K562 (cell line): Measurements from ENCODE around the gene CCDC159. TPM values are rescaled to one million over a fixed set of nuclear protein-coding genes. Genes with fewer than 3 reads are reported as not detected.
A peak's percentile ranks its signal among the peaks of the same experiment; 100 is the strongest.

ENCODE experiments used
- MBD2 ChIP-seq: sonication (generic); IDR thresholded peaks from 2 replicates; pipeline ENCODE4 v1.6.1; 2016; ENCODE audit warnings: low read depth, borderline replicate concordance
- polyA plus RNA-seq, 8 experiments: library from polyadenylated mRNA; depleted of rRNA in 4 of 8; stranded (reverse) in 5 of 8; unstranded in 3 of 8; fragments of >200 nt; fragmentation: Nextera tagmentation in 2 of 8; fragmentation: Illumina TruSeq in 1 of 8; extraction: Ambion mirVana in 2 of 8; extraction: Trizol in 1 of 8; gene quantifications; 2 replicates each; pipeline versions ENCODE4 v1.2.1 to v1.2.3, GENCODE V29; 2011 to 2014; ENCODE audit warnings: inconsistent platforms in 1 of 8, missing spikeins in 1 of 8
- total RNA-seq, 7 experiments: library from RNA; depleted of rRNA in 6 of 7; stranded (reverse); fragments of >200 nt in 6 of 7; fragmentation: Illumina TruSeq in 2 of 7; extraction: Trizol in 2 of 7; gene quantifications; 2 replicates each; pipeline versions ENCODE4 v1.2.1 to v1.2.3, GENCODE V29; 2011 to 2021; ENCODE audit warnings: low replicate concordance in 1 of 7
- TF ChIP-seq, protein P1 (sequence below): fragments of 200-600 bp; sonication (generic); IDR thresholded peaks from one replicate; pipeline ENCODE4 v1.6.1; 2012; ENCODE audit warnings: mild to moderate bottlenecking, low read depth, low read length, inconsistent platforms

The CCDC159 gene
- total and polyA plus RNA-seq, 9 of the 15 experiments (the other 6 are each of a cell fraction or from before 2014, with no cell fraction given) = 0.68 to 10.1 (median 4.7) TPM

DNA sequence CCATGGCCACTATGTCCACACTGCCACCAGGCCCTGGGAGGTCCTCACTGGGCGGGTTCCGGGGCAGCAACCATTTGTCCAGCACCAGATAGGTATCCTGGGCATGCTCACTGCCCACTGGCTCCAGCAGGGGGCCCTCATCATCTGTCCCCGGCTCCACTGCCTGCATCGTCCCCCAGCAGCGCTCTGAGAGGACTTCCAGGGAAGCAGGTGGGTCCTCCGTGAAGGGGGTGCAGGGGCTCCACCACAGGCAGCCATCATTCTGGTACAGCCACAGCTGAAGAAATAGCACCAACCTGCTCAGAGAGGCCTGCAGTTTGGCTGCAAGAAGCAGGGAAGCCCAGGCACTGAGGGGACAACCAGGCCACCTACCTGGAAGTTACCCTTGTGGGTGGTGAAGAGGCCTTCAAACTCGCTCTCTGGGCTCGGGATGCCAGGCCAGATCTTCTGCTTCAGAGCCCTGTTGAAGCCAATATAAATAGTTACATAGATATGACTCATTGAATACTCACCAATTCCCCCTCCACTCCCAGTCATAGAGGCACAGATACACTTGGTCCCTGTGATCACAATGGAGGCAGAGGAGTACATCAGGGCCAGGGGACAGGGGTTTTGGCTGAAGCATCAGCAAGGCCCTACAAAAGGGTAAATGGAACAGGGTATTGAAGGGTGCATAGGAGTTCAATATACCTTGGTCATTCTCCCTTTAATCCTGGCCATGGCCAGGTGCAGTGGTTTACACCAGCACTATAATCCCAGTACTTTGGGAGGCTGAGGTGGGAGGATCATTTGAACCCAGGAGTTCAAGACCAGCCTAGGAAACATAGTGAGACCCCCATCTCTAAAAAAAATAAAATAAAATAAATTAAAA, 32.2 kb downstream of the CCDC159 start (continued):
- TF ChIP-seq, protein P1, sequence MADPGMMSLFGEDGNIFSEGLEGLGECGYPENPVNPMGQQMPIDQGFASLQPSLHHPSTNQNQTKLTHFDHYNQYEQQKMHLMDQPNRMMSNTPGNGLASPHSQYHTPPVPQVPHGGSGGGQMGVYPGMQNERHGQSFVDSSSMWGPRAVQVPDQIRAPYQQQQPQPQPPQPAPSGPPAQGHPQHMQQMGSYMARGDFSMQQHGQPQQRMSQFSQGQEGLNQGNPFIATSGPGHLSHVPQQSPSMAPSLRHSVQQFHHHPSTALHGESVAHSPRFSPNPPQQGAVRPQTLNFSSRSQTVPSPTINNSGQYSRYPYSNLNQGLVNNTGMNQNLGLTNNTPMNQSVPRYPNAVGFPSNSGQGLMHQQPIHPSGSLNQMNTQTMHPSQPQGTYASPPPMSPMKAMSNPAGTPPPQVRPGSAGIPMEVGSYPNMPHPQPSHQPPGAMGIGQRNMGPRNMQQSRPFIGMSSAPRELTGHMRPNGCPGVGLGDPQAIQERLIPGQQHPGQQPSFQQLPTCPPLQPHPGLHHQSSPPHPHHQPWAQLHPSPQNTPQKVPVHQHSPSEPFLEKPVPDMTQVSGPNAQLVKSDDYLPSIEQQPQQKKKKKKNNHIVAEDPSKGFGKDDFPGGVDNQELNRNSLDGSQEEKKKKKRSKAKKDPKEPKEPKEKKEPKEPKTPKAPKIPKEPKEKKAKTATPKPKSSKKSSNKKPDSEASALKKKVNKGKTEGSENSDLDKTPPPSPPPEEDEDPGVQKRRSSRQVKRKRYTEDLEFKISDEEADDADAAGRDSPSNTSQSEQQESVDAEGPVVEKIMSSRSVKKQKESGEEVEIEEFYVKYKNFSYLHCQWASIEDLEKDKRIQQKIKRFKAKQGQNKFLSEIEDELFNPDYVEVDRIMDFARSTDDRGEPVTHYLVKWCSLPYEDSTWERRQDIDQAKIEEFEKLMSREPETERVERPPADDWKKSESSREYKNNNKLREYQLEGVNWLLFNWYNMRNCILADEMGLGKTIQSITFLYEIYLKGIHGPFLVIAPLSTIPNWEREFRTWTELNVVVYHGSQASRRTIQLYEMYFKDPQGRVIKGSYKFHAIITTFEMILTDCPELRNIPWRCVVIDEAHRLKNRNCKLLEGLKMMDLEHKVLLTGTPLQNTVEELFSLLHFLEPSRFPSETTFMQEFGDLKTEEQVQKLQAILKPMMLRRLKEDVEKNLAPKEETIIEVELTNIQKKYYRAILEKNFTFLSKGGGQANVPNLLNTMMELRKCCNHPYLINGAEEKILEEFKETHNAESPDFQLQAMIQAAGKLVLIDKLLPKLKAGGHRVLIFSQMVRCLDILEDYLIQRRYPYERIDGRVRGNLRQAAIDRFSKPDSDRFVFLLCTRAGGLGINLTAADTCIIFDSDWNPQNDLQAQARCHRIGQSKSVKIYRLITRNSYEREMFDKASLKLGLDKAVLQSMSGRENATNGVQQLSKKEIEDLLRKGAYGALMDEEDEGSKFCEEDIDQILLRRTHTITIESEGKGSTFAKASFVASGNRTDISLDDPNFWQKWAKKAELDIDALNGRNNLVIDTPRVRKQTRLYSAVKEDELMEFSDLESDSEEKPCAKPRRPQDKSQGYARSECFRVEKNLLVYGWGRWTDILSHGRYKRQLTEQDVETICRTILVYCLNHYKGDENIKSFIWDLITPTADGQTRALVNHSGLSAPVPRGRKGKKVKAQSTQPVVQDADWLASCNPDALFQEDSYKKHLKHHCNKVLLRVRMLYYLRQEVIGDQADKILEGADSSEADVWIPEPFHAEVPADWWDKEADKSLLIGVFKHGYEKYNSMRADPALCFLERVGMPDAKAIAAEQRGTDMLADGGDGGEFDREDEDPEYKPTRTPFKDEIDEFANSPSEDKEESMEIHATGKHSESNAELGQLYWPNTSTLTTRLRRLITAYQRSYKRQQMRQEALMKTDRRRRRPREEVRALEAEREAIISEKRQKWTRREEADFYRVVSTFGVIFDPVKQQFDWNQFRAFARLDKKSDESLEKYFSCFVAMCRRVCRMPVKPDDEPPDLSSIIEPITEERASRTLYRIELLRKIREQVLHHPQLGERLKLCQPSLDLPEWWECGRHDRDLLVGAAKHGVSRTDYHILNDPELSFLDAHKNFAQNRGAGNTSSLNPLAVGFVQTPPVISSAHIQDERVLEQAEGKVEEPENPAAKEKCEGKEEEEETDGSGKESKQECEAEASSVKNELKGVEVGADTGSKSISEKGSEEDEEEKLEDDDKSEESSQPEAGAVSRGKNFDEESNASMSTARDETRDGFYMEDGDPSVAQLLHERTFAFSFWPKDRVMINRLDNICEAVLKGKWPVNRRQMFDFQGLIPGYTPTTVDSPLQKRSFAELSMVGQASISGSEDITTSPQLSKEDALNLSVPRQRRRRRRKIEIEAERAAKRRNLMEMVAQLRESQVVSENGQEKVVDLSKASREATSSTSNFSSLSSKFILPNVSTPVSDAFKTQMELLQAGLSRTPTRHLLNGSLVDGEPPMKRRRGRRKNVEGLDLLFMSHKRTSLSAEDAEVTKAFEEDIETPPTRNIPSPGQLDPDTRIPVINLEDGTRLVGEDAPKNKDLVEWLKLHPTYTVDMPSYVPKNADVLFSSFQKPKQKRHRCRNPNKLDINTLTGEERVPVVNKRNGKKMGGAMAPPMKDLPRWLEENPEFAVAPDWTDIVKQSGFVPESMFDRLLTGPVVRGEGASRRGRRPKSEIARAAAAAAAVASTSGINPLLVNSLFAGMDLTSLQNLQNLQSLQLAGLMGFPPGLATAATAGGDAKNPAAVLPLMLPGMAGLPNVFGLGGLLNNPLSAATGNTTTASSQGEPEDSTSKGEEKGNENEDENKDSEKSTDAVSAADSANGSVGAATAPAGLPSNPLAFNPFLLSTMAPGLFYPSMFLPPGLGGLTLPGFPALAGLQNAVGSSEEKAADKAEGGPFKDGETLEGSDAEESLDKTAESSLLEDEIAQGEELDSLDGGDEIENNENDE = peak; percentile 15
- no peak for TF ChIP-seq MBD2
